IMR-90 (cell line): ENCODE measurements around the gene NBPF6. TPM values are rescaled to one million over a fixed set of nuclear protein-coding genes. Genes with fewer than 3 reads are reported as not detected.

ENCODE experiments used
- ATAC-seq: fragments of 200-7000 bp; cut with Tn5 transposase; 2 replicates; pipeline ENCODE4 v1.9.1; 2020; ENCODE audit warnings: low read depth, mild to moderate bottlenecking, moderate library complexity
- BruUV-seq: library from RNA; stranded (reverse); fragments of 400-500 nt; replicated peaks from 2 replicates; lab custom pipeline; 2021; lab: Mats Ljungman, UMichigan
- CTCF ChIA-PET: fragments of 300-600 bp; formaldehyde crosslinking; extraction: SDS; loops from one replicate; lab custom pipeline; 2021; ENCODE audit warnings: antibody characterized with exemption; lab: Yijun Ruan, JAX
- POLR2A ChIA-PET: fragments of 300-600 bp; sonication (Branson Sonifier 250); formaldehyde crosslinking; loops from one replicate; lab custom pipeline; 2022; ENCODE audit warnings: antibody characterized with exemption; ENCODE audit not compliant: unreplicated experiment; lab: Charles Lee
- DNase-seq: peaks from one replicate; pipeline ENCODE4 v3.0.0; 2013
- H2AFZ ChIP-seq: replicated peaks from 2 replicates; pipeline ENCODE3; 2013; ENCODE audit warnings: low read length, mild to moderate bottlenecking; ENCODE audit not compliant: poor library complexity
- H2AK5ac ChIP-seq: 2 replicates; pipeline ENCODE4 v1.6.1; 2013; ENCODE audit warnings: low read depth, low read length, inconsistent platforms
- H2AK9ac ChIP-seq: replicated peaks from 2 replicates; pipeline ENCODE3; 2013; ENCODE audit warnings: mild to moderate bottlenecking, low read depth, low read length, moderate library complexity; ENCODE audit not compliant: poor library complexity
- H2BK120ac ChIP-seq: 2 replicates; pipeline ENCODE4 v1.6.1; 2013; ENCODE audit warnings: low read depth, low read length, inconsistent platforms
- H2BK15ac ChIP-seq: 3 replicates; pipeline ENCODE4 v1.6.1; 2013; ENCODE audit warnings: low read depth, low read length, inconsistent platforms
- H2BK20ac ChIP-seq: 2 replicates; pipeline ENCODE4 v1.6.1; 2013; ENCODE audit warnings: low read depth, mild to moderate bottlenecking, inconsistent platforms, low read length, moderate library complexity
- H2BK5ac ChIP-seq: 2 replicates; pipeline ENCODE4 v1.6.1; 2013; ENCODE audit warnings: mild to moderate bottlenecking, low read depth, low read length, inconsistent platforms; ENCODE audit not compliant: poor library complexity, severe bottlenecking
- H3K14ac ChIP-seq: replicated peaks from 2 replicates; pipeline ENCODE4 v1.6.1; 2013; ENCODE audit warnings: low read depth, low read length, inconsistent platforms
- H3K18ac ChIP-seq: 2 replicates; pipeline ENCODE4 v1.6.1; 2013; ENCODE audit warnings: low read depth, low read length, control low read depth
- H3K23ac ChIP-seq: 2 replicates; pipeline ENCODE4 v1.6.1; 2013; ENCODE audit warnings: low read depth, low read length, inconsistent platforms
- H3K27ac ChIP-seq: 2 replicates; pipeline ENCODE4 v1.5.1; 2013; ENCODE audit warnings: mild to moderate bottlenecking, control low read depth, low read length; ENCODE audit not compliant: insufficient read depth
- H3K27me3 ChIP-seq: 2 replicates; pipeline ENCODE4 v1.6.1; 2013; ENCODE audit warnings: low read length; ENCODE audit not compliant: control insufficient read depth, insufficient read depth
- H3K36me3 ChIP-seq: 2 replicates; pipeline ENCODE4 v1.6.1; 2013; ENCODE audit warnings: low read length, mixed read lengths; ENCODE audit not compliant: control insufficient read depth, insufficient read depth
- H3K4ac ChIP-seq: 2 replicates; pipeline ENCODE4 v1.6.1; 2013; ENCODE audit warnings: low read depth, low read length, inconsistent platforms
- H3K4me1 ChIP-seq: 2 replicates; pipeline ENCODE4 v1.6.1; 2013; ENCODE audit warnings: low read length, mixed read lengths; ENCODE audit not compliant: control insufficient read depth, insufficient read depth
- H3K4me2 ChIP-seq: 2 replicates; pipeline ENCODE4 v1.6.1; 2013; ENCODE audit warnings: low read depth, mild to moderate bottlenecking, control low read depth, low read length, moderate library complexity
- H3K4me3 ChIP-seq: 2 replicates; pipeline ENCODE4 v1.5.1; 2013; ENCODE audit warnings: low read depth, mild to moderate bottlenecking, control low read depth, low read length, moderate library complexity; ENCODE audit not compliant: insufficient read depth
- H3K56ac ChIP-seq: 2 replicates; pipeline ENCODE4 v1.6.1; 2013; ENCODE audit warnings: low read length, inconsistent platforms; ENCODE audit not compliant: insufficient read depth; ENCODE audit errors: extremely low read depth
- H3K79me1 ChIP-seq, 2 experiments: 2 replicates each; pipeline ENCODE4 v1.6.1; 2013; ENCODE audit warnings: low read length in 2 of 2, inconsistent platforms in 1 of 2, low read depth in 1 of 2
- H3K9ac ChIP-seq: 2 replicates; pipeline ENCODE4 v1.6.1; 2013; ENCODE audit warnings: low read depth, low read length, control low read depth
- H3K9me1 ChIP-seq: 2 replicates; pipeline ENCODE4 v1.6.1; 2013; ENCODE audit warnings: low read length, inconsistent platforms; ENCODE audit not compliant: insufficient read depth
- H3K9me3 ChIP-seq: 2 replicates; pipeline ENCODE4 v1.6.1; 2013; ENCODE audit warnings: low read length; ENCODE audit not compliant: control insufficient read depth, insufficient read depth
- H4K20me1 ChIP-seq: 2 replicates; pipeline ENCODE4 v1.6.1; 2013; ENCODE audit warnings: low read length, inconsistent platforms; ENCODE audit not compliant: insufficient read depth
- H4K5ac ChIP-seq: 2 replicates; pipeline ENCODE4 v1.6.1; 2013; ENCODE audit warnings: mild to moderate bottlenecking, low read depth, low read length, control low read depth
- H4K8ac ChIP-seq, 2 experiments: 2 replicates each; pipeline ENCODE4 v1.6.1; 2013; ENCODE audit warnings: low read depth in 2 of 2, low read length in 2 of 2, control low read depth in 1 of 2, inconsistent platforms in 1 of 2
- H4K91ac ChIP-seq: 2 replicates; pipeline ENCODE4 v1.6.1; 2013; ENCODE audit warnings: low read depth, low read length, inconsistent platforms; ENCODE audit not compliant: insufficient read depth
- BHLHE40 ChIP-seq: fragments of 150-350 bp; IDR thresholded peaks from 2 replicates; pipeline ENCODE4 v1.6.1; 2016; ENCODE audit warnings: mild to moderate bottlenecking, low read depth, low read length
- FOS ChIP-seq: fragments of 150-350 bp; IDR thresholded peaks from 2 replicates; pipeline ENCODE4 v1.6.1; 2016; ENCODE audit warnings: low read depth, low read length
- MXI1 ChIP-seq: IDR thresholded peaks from 2 replicates; pipeline ENCODE4 v1.6.1; 2012; ENCODE audit warnings: low read depth, mild to moderate bottlenecking, low read length, moderate library complexity, borderline replicate concordance
- POLR2A ChIP-seq: IDR thresholded peaks from 2 replicates; pipeline ENCODE4 v1.6.1; 2012; ENCODE audit warnings: mild to moderate bottlenecking, low read depth, low read length
- RCOR1 ChIP-seq: IDR thresholded peaks from 2 replicates; pipeline ENCODE4 v1.6.1; 2012; ENCODE audit warnings: mild to moderate bottlenecking, low read length, improper control_type of control experiment; ENCODE audit not compliant: insufficient replicate concordance
- RFX5 ChIP-seq: IDR thresholded peaks from 2 replicates; pipeline ENCODE4 v1.8.0; 2012; ENCODE audit warnings: low read depth, mild to moderate bottlenecking, low read length, moderate library complexity
- SMC3 ChIP-seq: fragments of 150-350 bp; IDR thresholded peaks from 2 replicates; pipeline ENCODE4 v1.6.1; 2016; ENCODE audit warnings: low read depth, mild to moderate bottlenecking, antibody characterized with exemption, low read length, moderate library complexity
- WGBS, 2 experiments: methylation state at CpG; one replicate each; pipeline versions ENCODE4 v1.1.5 to v1.1.7; 2013; ENCODE audit warnings: missing lambda C conversion rate in 2 of 2; ENCODE audit not compliant: insufficient read length in 1 of 2; ENCODE audit errors: extremely low coverage in 2 of 2; 5-methylcytosine and 5-hydroxymethylcytosine counted together
- dilution Hi-C: fragments of 300-500 bp; cut with HindIII; formaldehyde crosslinking; loops from one replicate; pipeline ENCODE4 v1.14.3; 2018; ENCODE audit warnings: low sequenced_read_pairs; ENCODE audit not compliant: unreplicated experiment
- in situ Hi-C: fragments of 300-500 bp; cut with MboI; formaldehyde crosslinking; loops from 3 replicates; pipeline ENCODE4 v1.14.3; 2019; ENCODE audit warnings: low sequenced_read_pairs, inconsistent platforms, mixed read lengths
- intact Hi-C: fragments of 100-400 bp; cut with micrococcal nuclease; formaldehyde crosslinking; loops from 2 replicates; pipeline ENCODE4 v1.10.0; 2022
- polyA plus RNA-seq, 3 experiments: library from polyadenylated mRNA; depleted of rRNA; stranded (reverse); fragments of >200 nt; gene quantifications; 2 replicates each; pipeline ENCODE4 v1.2.3, GENCODE V29; 2012; ENCODE audit warnings: low replicate concordance in 1 of 3
- total RNA-seq: library from RNA; depleted of rRNA; stranded (reverse); fragments of >200 nt; gene quantifications from 2 replicates; pipeline ENCODE4 v1.2.3, GENCODE V29; 2012
- TF ChIP-seq, protein P1 (sequence below): fragments of 150-350 bp; IDR thresholded peaks from 2 replicates; pipeline ENCODE4 v1.6.1; 2017; ENCODE audit warnings: mild to moderate bottlenecking, antibody characterized with exemption, low read length, low read depth
- TF ChIP-seq, protein P2 (sequence below): conservative IDR thresholded peaks from 2 replicates; pipeline ENCODE4 v1.5.1; 2012; ENCODE audit warnings: mild to moderate bottlenecking, low read depth, low read length, improper control_type of control experiment
- TF ChIP-seq, protein P3 (sequence below): fragments of 150-350 bp; IDR thresholded peaks from 2 replicates; pipeline ENCODE4 v1.6.1; 2016; ENCODE audit warnings: low read depth, mild to moderate bottlenecking, low read length, moderate library complexity, borderline replicate concordance

The NBPF6 gene
- total and polyA plus RNA-seq, 2 of the 4 experiments (the other 2 are of a cell fraction): not detected

DNA sequence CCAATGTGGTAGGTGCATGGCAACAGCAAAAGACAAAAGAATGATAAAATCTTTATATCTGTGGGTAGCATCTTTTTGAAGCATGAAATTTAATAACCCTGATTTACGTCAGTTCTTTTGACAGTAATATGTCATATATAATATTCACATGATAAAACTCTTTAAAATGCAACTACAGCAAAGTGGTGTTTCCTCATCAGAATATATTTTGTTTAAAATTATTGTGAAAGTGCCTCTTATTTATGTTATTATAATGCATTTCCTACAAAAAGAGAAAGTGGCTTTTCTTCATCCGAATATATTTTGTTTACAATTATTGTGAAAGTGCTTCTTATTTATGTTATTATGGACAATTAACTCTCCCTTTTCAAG lies 62.9 kb downstream of the NBPF6 start:
- in situ Hi-C loops: loop anchor here (10.0 kb wide), 1 partner anchor 392 kb away; no protein-coding TSS in a partner anchor
- H4K91ac ChIP-seq: no peak overlapping the region
- ATAC-seq: no peak
- no peak overlapping the region for H4K5ac ChIP-seq
- no peaks in the 10 kb centered on the region for H3K9me1 ChIP-seq
- H3K4me2 ChIP-seq: no peak overlapping the region
- H3K9me3 ChIP-seq: no peaks in the 10 kb centered on the region
- H3K14ac ChIP-seq: no peak overlapping the region
- no peak overlapping the region for H4K8ac ChIP-seq
- dilution Hi-C loops: no loop called here
- DNase-seq: no peak
- H3K79me1 ChIP-seq: no peaks in the 10 kb centered on the region
- no peak overlapping the region for H3K4ac ChIP-seq
- H2AK5ac ChIP-seq: no peak overlapping the region
- no TSS peak for BruUV-seq
- no CpG with 5 or more reads among the region's 2 CpGs for WGBS, 2 experiments
- H2BK120ac ChIP-seq: no peak overlapping the region
- H3K27ac ChIP-seq: no peak overlapping the region
- no peak overlapping the region for H3K56ac ChIP-seq
- no peak overlapping the region for H3K9ac ChIP-seq
- H3K23ac ChIP-seq: no peak overlapping the region
- intact Hi-C loops: loop anchor here (2.0 to 10.0 kb wide), 2 partner anchors 46 to 728 kb away; no protein-coding TSS in a partner anchor
- H2AK9ac ChIP-seq: no peak overlapping the region
- no peak overlapping the region for H3K18ac ChIP-seq
- H3K4me1 ChIP-seq: no peaks in the 10 kb centered on the region
- ChIA-PET POLR2A (no interaction called here), CTCF (interaction anchor here (0.7 to 3.6 kb wide), 8 partner anchors 10 to 388 kb away, joined by 3 to 27 read pairs (median 3); partner anchors contain the start of gene PRPF38B)
- H3K4me3 ChIP-seq: no peak overlapping the region
- no peaks in the 10 kb centered on the region for H3K36me3 ChIP-seq
- H2BK5ac ChIP-seq: no peak overlapping the region
- no peak overlapping the region for H2BK15ac ChIP-seq
- no peak overlapping the region for H2BK20ac ChIP-seq
- H2AFZ ChIP-seq: no peak overlapping the region
- no peaks in the 10 kb centered on the region for H4K20me1 ChIP-seq
- no peak for TF ChIP-seq BHLHE40
- TF ChIP-seq SMC3: no peak
- no peak for TF ChIP-seq POLR2A
- TF ChIP-seq MXI1: no peak
- TF ChIP-seq, protein P1, sequence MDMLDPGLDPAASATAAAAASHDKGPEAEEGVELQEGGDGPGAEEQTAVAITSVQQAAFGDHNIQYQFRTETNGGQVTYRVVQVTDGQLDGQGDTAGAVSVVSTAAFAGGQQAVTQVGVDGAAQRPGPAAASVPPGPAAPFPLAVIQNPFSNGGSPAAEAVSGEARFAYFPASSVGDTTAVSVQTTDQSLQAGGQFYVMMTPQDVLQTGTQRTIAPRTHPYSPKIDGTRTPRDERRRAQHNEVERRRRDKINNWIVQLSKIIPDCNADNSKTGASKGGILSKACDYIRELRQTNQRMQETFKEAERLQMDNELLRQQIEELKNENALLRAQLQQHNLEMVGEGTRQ: no peak
- TF ChIP-seq, protein P2, sequence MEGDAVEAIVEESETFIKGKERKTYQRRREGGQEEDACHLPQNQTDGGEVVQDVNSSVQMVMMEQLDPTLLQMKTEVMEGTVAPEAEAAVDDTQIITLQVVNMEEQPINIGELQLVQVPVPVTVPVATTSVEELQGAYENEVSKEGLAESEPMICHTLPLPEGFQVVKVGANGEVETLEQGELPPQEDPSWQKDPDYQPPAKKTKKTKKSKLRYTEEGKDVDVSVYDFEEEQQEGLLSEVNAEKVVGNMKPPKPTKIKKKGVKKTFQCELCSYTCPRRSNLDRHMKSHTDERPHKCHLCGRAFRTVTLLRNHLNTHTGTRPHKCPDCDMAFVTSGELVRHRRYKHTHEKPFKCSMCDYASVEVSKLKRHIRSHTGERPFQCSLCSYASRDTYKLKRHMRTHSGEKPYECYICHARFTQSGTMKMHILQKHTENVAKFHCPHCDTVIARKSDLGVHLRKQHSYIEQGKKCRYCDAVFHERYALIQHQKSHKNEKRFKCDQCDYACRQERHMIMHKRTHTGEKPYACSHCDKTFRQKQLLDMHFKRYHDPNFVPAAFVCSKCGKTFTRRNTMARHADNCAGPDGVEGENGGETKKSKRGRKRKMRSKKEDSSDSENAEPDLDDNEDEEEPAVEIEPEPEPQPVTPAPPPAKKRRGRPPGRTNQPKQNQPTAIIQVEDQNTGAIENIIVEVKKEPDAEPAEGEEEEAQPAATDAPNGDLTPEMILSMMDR: no peak
- no peak for TF ChIP-seq RFX5
- TF ChIP-seq, protein P3, sequence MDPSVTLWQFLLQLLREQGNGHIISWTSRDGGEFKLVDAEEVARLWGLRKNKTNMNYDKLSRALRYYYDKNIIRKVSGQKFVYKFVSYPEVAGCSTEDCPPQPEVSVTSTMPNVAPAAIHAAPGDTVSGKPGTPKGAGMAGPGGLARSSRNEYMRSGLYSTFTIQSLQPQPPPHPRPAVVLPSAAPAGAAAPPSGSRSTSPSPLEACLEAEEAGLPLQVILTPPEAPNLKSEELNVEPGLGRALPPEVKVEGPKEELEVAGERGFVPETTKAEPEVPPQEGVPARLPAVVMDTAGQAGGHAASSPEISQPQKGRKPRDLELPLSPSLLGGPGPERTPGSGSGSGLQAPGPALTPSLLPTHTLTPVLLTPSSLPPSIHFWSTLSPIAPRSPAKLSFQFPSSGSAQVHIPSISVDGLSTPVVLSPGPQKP: no peak
- TF ChIP-seq RCOR1: no peak
- TF ChIP-seq FOS: no peak
- H3K27me3 ChIP-seq: peaks cover 12% of the 10 kb centered on the region
